ENCODE measurements around the gene SIRT7. TPM values are rescaled to one million over a fixed set of nuclear protein-coding genes. Genes with fewer than 3 reads are reported as not detected.
"Not testable (repeated sequence)": the region's sequence is repeated elsewhere in the genome, so short reads cannot be mapped to it uniquely, and the experiment has no call there.

The SIRT7 gene
- polyA plus RNA-seq, 1 donor: 7.7 TPM

GRCh38 chr17:81920612-81921536 lies 2.9 kb upstream of the SIRT7 start:
- no peak for DNase-seq (ENCODE audit: low read depth)

GRCh38 chr17:81918832-81919545 lies 1.0 kb upstream of the SIRT7 start:
- no peak for DNase-seq (ENCODE audit: low read depth)

- DNase-seq (ENCODE audit: low read depth): not testable (repeated sequence)
Measured at GRCh38 chr17:81918333-81918669, 325 bp upstream of the SIRT7 start.

- no peak for DNase-seq (ENCODE audit: low read depth)
Measured at GRCh38 chr17:81916234-81917001, 1.6 kb downstream of the SIRT7 start.

GRCh38 chr17:81915331-81915730 lies 2.6 kb downstream of the SIRT7 start:
- DNase-seq (ENCODE audit: low read depth): no peak

GRCh38 chr17:81914103-81914850 lies 3.7 kb downstream of the SIRT7 start:
- DNase-seq (ENCODE audit: low read depth): no peak

GRCh38 chr17:81913394-81914102 lies 4.4 kb downstream of the SIRT7 start:
- no peak for DNase-seq (ENCODE audit: low read depth)

- no peak for DNase-seq (ENCODE audit: low read depth)
Measured at GRCh38 chr17:81912441-81913309, 5.3 kb downstream of the SIRT7 start.

- DNase-seq (ENCODE audit: low read depth): no peak
Measured at GRCh38 chr17:81911969-81912368, 6.0 kb downstream of the SIRT7 start.

- peak; percentile 50 for DNase-seq (ENCODE audit: low read depth)
Measured at GRCh38 chr17:81911277-81911961, 6.6 kb downstream of the SIRT7 start, which contains the start of gene PCYT2. Gene PCYT2, minus strand, starts transcription at chr17:81911399. Its CDS starts 44 bp downstream, at chr17:81911355.

GRCh38 chr17:81910840-81911276 lies 7.1 kb downstream of the SIRT7 start:
- no peak for DNase-seq (ENCODE audit: low read depth)

GRCh38 chr17:81909966-81910839 lies 7.8 kb downstream of the SIRT7 start:
- no peak for DNase-seq (ENCODE audit: low read depth)

GRCh38 chr17:81909231-81909630 lies 8.7 kb downstream of the SIRT7 start:
- no peak for DNase-seq (ENCODE audit: low read depth)

GRCh38 chr17:81908793-81909192 lies 9.2 kb downstream of the SIRT7 start:
- DNase-seq (ENCODE audit: low read depth): no peak

- DNase-seq (ENCODE audit: low read depth): no peak
Measured at GRCh38 chr17:81907219-81908145, 10.5 kb downstream of the SIRT7 start.

- no peak for DNase-seq (ENCODE audit: low read depth)
Measured at GRCh38 chr17:81906476-81907218, 11.3 kb downstream of the SIRT7 start.

All from forelimb muscle (tissue), 1 donor.